NCI-H2196 (cell line): ENCODE measurements around the gene POLD4.
A peak's percentile ranks its signal among the peaks of the same experiment; 100 is the strongest.
"Not testable (repeated sequence)": the region's sequence is repeated elsewhere in the genome, so short reads cannot be mapped to it uniquely, and the experiment has no call there.

Experiments used
- DNase-seq: peaks from one replicate; lab custom pipeline; 2025; ENCODE audit not compliant: unreplicated experiment; lab: John Stamatoyannopoulos, UW

The POLD4 gene

DNA sequence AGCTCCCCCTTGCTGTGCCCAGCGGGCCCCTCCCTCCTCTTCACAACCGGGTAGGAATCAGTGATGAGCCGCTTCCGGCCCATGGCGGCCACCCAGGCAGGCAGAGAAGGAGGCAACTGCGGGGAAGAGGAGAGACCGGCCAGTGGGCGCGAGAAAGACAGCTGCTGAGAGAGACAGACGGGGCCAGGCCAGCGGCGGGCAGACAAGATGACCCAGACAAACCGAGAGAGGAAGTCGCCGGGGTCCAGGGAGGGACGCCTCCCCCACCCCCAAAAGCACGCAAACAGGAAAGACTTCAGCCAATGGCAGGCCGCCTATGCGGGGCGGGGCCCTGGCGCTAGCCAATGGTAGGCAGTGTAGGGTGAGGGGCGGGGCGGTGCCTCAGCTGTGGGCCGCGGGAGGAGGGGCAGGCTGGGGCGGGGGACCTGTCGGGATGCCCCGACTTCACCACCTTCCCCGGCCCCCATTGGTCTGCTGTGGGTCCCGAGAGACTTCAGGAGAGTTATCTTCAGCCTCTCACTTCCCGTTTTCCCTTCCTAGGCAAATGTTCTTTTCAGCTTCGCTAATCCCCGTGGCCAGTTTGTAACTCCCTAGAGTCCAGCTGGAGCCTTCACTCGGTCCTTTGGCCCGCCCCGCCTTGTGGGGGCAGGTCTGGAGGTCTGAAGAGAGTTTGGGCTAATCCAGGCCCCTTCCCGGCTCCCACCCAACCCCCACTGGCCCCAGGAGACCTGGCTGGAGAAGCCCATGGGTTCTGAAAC lies at the start of gene POLD4:
TSS of gene POLD4 (minus strand) at position 230 of the 758 bp plus-strand sequence. CDS start at position 83, 147 bp downstream.
- peak; percentile 93 for DNase-seq

DNA sequence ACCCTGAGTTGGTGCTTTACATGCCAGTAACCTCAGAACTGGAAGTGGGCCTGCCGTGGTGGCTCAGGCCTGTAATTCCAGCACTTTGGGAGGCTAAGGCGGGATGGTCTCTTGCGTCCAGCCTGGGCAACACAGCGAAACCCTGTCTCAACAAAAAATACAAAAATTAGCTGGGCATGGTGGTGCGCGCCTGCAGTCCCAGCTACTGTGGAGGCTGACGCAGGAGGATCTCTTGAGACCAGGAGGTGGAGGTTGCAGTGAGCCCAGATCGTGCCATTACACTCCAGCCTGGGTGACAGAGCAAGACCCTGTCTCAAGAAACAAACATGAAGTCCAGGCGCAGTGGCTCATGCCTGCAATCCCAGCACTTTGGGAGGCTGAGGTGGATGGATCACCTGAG lies 49.7 kb upstream of the POLD4 start:
- not testable (repeated sequence) for DNase-seq

DNA sequence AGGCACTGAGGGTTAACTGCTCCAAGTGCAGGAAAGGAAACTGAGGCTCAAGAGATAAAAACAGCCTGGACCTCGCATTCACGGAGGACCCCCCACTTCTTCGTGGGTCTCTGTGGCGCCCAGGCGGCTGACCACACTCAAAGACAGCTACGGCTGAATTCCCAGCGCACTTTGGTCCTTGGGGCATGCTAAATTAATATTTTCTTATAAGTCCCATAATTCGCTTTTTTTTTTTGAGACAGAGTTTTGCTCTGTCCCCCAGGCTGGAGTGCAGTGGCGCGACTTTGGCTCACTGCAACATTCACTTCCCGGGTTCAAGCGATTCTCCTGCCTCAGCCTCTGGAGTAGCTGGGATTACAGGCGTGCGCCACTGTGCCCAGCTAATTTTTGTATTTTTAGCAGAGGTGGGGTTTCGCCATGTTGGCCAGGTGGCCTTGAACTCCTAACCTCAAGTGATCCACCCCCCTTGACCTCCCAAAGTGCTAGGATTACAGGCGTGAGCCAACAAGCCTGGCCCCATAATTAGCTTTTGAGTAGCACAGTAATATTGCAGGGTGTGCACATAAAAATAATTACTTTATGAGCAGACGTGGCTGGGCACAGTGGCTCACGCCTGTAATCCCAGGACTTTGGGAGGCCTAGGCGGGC lies 49.0 kb upstream of the POLD4 start:
- DNase-seq = not testable (repeated sequence)

DNA sequence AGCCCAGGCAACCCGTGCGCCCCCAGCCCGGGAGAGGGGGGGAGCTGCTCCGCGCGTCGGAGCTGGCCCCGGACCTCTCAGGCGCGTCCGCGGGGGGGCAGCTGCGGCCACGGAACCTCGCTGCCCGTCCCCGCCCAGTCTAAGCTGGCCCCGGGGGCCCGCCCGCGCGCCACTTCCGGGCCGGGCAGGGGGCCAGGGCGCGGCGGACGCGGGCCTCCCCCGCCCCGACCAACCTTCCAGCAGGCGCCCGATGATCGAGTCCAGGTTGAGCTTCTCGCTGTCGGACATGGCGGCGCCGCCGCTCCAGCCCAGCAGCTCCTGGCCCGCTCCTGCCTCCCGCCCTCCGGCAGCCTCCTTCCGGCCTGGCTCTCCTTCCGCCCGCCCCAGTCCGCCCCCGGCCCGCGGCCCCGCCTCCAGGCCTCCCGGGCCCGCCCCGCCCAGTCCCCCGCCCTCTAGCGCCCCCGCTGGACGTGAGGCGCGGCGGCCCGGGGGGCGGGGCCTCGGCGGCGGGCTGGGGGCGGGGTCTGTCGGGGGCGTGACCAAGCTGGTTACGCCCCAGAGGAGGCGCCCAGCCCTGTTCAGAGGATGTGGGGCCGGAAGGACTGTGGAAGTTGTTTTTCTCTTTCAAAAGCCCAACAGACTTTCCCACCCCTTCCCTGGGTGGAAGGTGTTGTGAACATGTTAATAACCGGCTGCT lies 48.3 kb upstream of the POLD4 start, which contains the start of gene PPP1CA:
TSS of gene PPP1CA (minus strand) at position 364 of the 697 bp plus-strand sequence. CDS start at position 288, 76 bp downstream.
- peak; percentile 90 for DNase-seq

DNA sequence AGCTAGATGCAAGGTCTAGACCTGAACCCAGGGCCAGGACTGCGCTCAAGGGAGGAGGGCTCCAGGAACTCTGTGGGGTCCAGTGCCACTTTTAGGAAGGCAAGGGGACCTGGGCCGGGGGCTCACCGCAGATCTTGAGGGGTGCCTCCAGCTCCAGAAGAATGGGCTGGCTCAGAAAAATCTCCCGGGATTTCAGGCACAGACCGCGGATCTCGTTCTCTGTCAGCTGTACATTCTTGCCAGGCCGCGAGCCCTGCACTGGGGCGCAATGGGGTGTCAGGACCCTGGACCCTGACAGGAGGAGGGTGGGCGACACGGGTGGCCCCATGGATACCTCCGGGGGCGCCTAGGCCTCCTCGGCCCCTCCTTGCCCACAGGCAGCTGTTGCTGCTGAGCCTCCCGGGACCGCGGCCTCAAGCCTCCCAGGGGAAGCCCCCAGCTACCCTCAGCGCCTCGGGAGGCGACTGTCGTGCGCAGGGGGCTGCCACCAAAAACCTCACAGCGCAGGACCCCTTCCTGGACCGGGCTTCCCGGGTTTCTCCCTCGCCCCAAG lies 47.7 kb upstream of the POLD4 start:
- DNase-seq = no peak

DNA sequence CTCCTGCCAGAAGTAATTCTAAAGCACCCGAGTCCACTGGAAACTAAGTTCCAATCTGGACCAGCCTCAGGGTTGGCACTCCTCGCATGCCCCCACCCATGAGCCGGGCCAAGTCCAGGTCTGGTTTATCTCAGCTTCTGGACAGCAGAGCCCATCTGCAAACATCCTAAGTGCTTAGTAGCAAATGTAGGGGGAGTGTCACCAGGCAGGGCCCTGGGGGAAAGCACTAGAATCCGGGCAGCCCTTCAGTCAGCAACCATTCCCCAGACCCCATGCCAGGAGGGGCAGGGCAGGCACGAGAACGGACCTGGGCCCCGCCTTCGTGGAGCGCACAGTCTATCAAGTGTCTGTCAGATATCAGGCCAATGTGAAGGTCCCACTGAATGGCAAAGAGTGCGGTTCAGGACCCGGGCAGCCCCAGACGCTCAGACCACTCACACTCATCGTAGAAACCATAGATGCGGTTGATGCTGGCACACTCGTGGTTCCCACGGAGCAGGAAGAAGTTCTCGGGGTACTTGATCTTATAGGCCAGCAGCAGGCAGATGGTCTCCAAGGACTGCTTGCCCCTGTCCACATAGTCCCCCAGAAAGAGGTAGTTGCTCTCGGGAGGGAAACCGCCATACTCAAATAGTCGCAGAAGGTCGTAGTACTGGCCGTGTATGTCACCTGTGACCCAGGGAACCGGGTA lies 47.0 kb upstream of the POLD4 start:
- DNase-seq = no peak

DNA sequence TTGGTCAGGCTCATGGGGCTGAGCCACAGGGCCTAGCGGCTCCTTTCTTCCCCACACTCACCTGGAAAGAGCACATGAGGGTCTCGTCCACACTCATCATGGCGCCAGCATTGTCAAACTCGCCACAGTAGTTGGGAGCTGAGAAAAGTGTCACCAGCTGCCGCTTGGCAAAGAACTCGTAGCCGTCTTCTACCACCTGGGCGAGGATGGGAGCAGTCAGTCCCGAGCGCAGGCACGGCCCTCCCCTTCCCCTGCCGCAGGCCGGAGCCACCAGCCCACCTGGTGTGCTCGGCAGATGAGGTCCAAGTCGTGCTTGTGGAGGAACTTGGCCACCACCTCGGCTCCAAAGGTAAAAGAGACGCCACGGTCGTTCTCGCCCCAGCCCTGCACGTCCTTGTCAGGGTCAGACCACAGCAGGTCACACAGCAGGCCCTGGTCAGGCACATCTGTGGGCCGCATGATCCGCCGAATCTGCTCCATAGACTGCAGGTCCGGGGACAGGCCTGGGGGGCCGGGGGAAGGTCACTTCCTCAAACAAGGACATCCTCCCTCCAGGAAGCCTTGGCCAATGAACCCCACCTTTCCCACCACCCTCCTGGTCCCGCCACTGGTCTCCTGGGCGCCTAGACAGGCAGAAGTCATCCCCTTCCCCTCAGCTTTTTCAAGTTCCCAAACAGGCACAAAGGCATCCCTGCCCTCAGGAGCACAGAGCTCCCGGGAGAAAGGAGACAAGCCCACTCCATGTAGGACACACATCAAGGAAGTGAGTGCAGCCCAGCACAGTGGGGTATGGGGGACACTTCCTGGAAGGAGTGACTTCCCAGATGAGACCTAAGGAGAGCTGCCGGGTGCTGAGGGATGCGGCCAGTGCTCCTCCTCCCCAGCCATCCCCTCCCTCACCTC lies 45.6 kb upstream of the POLD4 start:
- DNase-seq = no peak

DNA sequence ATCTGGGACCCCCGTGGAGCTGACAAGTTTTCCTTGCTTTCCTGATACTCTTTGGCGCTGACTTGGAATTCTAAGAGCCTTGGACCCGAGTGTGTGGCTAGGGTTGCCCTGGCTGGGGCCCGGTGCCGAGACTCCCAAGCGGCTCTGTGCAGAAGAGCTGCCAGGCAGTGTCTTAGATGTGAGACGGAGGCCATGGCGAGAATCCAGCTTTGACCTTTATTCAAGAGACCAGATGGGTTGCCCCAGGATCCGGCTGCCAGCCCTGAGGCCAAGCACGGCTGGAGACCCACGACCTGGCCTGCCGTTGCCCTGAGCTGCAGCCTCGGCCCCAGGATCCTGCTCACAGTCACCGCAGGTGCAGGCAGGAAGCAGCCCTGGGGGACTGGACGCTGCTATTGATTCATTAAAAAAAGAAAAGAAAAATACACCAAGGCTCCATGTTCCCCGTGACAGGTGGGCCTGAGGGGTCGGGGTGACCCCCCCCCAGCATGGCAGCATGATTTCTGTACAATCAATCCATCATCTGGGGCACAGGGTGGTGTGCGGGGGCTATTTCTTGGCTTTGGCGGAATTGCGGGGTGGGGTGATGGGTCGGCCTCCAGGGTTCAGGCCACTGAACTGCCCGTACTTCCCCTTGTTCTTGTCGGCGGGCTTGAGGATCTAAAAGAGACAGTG lies 44.8 kb upstream of the POLD4 start:
- no peak for DNase-seq

DNA sequence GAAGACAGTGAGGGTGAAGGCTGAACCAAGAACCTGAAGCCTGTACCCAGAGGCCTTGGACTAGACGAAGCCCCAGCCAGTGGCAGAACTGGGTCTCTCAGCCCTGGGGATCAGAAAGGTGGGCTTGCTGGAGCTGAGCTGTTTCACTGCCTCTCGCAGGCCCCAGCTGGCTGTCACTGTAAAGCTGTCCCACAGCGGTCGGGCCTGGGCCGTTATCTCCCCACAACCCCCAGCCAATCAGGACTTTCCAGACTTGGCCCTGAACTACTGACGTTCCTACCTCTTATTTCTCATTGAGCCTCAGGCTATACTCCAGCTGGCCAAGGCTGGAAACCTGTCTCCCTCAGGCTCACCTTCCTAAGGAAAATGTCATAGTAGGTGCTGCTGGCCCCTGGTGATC lies 44.2 kb upstream of the POLD4 start:
- DNase-seq = no peak

DNA sequence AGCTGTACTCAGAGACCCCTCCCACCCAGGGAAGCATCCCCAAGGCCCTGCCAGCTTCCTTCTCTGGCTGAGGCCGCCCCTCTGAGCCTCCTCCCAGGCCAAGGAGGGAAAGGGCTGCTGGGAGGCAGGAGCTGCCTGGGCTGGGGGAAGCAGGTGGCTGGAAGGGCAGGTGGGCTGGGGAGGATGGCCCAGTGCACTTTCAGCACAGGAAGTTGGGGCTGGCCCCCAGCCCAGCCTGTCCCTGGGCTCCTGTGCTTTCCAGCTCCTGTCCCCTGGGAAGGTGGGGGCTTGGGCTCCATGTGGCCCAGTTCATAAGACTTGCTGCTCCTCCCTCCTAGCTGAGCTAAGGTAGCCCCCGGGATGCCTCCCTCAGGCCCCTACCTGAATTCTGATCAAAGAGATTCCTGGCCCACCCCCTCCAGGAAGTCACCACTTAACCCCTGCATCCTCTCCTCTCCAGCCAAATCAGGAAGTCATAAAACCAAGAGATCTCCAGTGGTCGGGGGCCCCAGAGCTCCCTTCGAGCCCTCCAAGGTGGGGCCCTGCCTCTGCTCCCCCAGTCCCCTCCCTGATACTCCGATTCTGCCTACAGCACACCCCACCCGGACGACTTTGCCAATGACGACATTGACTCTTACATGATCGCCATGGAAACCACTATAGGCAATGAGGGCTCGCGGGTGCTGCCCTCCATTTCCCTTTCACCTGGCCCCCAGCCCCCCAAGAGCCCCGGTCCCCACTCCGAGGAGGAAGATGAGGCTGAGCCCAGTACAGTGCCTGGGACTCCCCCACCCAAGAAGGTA lies 43.4 kb upstream of the POLD4 start:
- DNase-seq = peak; percentile 24

DNA sequence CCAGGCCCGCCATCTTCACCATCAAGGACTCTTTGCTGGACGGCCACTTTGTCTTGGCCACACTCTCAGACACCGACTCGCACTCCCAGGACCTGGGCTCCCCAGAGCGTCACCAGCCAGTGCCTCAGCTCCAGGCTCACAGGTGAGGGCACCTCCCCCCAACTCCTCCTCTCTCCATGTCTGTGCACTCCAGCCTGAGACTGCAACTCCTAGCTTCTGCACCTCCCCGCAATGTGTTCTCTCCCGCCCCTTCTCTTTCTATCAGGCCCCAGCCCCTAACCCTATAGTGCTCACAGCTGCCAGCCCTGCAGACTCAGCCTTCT lies 42.9 kb upstream of the POLD4 start:
- no peak for DNase-seq

DNA sequence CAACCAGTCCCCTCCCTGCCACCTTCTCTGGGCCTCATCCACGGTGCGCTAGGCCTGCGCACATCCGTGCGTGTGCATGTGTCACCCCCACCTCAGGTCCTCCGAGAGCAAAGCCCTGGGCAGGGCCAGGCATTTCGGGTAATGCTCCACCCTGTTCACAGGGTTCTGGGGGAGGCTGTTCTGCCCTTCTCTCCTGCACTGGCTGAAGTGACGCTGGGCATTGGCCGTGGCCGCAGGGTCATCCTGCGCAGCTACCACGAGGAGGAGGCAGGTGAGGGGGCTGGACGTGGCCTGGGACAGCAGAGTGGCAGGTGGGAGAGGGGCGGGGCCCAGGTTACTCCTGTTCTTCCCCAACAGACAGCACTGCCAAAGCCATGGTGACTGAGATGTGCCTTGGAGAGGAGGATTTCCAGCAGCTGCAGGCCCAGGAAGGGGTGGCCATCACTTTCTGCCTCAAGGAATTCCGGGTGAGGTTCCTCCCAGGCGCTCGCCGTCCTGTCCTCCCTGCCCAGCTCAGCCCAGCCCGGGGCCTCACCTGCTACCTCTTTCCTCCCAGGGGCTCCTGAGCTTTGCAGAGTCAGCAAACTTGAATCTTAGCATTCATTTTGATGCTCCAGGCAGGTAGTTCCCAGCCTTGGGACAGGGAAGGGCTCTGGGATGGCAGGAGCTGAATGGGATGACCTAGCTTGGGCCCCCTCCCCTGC lies 42.4 kb upstream of the POLD4 start:
- DNase-seq = no peak

DNA sequence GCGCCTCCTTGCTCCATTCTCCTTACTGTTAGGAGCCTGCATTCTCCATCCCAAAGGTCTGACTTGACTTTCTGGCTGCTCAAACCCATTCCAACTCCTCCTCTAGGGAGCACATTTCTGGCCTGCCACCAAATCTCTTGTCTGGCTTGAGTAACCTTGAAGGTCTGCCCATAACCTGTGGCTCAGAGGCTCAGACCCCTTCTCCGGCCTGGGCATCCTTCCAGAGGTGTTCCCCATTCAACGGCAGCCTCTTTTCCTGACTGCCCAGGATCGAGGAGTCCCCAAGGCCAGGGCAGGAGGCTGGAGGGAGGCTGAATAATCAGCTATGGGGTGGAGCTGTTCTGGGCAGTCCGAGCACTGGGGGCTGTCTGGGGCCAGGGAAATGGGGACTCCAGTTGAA lies 40.6 kb upstream of the POLD4 start:
- no peak for DNase-seq

DNA sequence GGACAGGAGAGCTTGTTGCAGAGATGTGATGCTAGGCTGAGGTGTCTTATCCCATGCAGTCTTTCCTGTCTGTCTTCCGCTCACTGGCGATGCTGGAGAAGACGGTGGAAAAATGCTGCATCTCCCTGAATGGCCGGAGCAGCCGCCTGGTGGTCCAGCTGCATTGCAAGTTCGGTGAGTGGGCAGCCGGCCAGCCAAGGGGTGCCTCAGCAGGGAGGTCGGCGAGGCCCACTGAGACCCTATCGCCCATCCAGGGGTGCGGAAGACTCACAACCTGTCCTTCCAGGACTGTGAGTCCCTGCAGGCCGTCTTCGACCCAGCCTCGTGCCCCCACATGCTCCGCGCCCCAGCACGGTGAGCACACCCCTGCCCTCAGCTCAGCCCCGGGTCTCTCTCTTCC lies 40.1 kb upstream of the POLD4 start:
- no peak for DNase-seq

DNA sequence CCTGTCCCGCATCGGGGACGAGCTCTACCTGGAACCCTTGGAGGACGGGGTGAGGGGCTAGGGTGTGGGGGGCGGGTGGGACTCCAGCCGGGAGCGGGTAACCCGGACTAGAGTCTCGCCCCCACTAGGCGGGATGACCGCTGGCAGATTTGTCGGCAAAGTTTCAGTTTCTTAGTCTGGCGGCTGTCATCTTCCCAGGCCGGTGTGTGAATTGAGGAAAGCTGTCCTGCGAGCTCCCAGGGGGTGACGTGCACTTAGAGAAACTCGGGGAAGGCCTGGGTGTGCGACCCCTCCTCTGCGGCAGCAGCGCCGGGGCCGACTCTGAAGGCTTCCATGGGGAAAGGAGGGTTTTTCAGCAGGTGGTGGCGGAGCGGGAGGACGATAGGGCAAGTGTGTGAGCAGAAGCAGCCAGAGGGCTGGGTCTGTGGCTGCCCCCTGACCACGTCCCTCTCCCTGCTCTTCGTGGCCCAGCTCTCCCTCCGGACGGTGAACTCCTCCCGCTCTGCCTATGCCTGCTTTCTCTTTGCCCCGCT lies 38.9 kb upstream of the POLD4 start:
- DNase-seq = no peak

DNA sequence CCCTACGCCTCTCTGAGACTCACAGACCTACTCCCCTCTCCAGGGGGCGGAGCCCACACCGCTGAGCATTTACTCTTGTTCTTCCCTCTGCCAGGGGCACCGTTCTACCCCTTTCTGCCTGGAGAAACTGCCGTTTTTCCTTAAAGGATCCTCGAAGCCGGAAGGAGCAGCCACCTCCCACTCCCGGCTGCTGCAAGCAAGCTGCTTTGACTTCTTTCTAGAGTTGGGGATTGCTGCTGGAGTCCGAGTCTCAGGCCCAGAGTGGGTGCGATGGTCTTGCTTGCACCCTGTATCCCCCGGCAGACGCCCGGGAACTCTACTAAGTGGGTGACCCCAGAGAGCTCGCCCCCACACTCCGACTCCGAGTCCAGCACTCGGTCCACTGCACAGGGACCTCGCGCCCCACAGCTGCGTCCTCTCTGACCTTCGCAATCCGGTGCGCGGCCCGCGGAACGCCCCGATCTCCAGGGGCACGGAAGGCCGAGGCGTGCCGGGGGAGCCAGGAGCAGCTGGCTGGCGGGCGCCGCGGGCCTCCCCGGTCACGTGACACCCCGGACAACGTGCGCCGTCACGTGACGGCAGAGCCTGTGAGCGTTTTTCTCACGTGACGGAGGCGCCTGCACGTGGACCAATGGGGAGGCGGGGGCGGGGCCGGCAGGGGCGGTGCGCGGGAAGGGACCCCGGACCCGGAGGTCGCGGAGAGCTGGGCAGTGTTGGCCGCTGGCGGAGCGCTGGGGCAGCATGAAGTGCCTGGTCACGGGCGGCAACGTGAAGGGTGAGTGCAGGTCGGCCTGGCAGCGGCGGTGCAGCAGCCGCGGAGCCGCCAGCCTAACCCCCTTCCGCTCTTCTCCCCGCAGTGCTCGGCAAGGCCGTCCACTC lies 38.2 kb upstream of the POLD4 start, which contains the start of gene RAD9A:
TSS of gene RAD9A (plus strand) at position 683 of the 879 bp plus-strand sequence. CDS start at position 742, 59 bp downstream.
- DNase-seq = peak; percentile 97

DNA sequence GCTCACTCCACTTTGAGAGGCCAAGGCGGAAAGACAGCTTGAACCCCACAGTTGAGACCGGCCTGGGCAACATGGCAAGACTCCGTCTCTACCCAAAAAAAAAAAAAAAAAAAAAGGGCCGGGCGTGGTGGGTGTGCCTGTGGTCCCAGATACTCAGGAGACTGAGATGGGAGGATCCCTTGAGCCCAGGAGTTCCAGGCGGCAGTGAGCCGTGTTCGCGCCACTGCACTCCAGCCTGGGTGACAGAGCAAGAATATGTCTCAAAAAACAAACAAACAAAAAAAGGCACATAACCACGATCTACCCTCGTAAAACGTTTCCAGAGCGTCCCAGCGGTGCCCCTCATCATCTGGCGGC lies 37.6 kb upstream of the POLD4 start:
- no peak for DNase-seq
